Measurements from ENCODE around the gene RNF167. TPM values are rescaled to one million over a fixed set of nuclear protein-coding genes. Genes with fewer than 3 reads are reported as not detected.

RNF167 gene
- total and polyA plus RNA-seq, 2 of the 8 experiments (the other 6 are each of a cell fraction or from before 2014, with no cell fraction given) = 140 to 281 TPM

- TF ChIP-seq, protein P1, sequence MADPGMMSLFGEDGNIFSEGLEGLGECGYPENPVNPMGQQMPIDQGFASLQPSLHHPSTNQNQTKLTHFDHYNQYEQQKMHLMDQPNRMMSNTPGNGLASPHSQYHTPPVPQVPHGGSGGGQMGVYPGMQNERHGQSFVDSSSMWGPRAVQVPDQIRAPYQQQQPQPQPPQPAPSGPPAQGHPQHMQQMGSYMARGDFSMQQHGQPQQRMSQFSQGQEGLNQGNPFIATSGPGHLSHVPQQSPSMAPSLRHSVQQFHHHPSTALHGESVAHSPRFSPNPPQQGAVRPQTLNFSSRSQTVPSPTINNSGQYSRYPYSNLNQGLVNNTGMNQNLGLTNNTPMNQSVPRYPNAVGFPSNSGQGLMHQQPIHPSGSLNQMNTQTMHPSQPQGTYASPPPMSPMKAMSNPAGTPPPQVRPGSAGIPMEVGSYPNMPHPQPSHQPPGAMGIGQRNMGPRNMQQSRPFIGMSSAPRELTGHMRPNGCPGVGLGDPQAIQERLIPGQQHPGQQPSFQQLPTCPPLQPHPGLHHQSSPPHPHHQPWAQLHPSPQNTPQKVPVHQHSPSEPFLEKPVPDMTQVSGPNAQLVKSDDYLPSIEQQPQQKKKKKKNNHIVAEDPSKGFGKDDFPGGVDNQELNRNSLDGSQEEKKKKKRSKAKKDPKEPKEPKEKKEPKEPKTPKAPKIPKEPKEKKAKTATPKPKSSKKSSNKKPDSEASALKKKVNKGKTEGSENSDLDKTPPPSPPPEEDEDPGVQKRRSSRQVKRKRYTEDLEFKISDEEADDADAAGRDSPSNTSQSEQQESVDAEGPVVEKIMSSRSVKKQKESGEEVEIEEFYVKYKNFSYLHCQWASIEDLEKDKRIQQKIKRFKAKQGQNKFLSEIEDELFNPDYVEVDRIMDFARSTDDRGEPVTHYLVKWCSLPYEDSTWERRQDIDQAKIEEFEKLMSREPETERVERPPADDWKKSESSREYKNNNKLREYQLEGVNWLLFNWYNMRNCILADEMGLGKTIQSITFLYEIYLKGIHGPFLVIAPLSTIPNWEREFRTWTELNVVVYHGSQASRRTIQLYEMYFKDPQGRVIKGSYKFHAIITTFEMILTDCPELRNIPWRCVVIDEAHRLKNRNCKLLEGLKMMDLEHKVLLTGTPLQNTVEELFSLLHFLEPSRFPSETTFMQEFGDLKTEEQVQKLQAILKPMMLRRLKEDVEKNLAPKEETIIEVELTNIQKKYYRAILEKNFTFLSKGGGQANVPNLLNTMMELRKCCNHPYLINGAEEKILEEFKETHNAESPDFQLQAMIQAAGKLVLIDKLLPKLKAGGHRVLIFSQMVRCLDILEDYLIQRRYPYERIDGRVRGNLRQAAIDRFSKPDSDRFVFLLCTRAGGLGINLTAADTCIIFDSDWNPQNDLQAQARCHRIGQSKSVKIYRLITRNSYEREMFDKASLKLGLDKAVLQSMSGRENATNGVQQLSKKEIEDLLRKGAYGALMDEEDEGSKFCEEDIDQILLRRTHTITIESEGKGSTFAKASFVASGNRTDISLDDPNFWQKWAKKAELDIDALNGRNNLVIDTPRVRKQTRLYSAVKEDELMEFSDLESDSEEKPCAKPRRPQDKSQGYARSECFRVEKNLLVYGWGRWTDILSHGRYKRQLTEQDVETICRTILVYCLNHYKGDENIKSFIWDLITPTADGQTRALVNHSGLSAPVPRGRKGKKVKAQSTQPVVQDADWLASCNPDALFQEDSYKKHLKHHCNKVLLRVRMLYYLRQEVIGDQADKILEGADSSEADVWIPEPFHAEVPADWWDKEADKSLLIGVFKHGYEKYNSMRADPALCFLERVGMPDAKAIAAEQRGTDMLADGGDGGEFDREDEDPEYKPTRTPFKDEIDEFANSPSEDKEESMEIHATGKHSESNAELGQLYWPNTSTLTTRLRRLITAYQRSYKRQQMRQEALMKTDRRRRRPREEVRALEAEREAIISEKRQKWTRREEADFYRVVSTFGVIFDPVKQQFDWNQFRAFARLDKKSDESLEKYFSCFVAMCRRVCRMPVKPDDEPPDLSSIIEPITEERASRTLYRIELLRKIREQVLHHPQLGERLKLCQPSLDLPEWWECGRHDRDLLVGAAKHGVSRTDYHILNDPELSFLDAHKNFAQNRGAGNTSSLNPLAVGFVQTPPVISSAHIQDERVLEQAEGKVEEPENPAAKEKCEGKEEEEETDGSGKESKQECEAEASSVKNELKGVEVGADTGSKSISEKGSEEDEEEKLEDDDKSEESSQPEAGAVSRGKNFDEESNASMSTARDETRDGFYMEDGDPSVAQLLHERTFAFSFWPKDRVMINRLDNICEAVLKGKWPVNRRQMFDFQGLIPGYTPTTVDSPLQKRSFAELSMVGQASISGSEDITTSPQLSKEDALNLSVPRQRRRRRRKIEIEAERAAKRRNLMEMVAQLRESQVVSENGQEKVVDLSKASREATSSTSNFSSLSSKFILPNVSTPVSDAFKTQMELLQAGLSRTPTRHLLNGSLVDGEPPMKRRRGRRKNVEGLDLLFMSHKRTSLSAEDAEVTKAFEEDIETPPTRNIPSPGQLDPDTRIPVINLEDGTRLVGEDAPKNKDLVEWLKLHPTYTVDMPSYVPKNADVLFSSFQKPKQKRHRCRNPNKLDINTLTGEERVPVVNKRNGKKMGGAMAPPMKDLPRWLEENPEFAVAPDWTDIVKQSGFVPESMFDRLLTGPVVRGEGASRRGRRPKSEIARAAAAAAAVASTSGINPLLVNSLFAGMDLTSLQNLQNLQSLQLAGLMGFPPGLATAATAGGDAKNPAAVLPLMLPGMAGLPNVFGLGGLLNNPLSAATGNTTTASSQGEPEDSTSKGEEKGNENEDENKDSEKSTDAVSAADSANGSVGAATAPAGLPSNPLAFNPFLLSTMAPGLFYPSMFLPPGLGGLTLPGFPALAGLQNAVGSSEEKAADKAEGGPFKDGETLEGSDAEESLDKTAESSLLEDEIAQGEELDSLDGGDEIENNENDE (IDR thresholded peaks at IDR 0.05; ENCODE audit: insufficient replicate concordance, low read length) = no peak
- TF ChIP-seq KDM1A (IDR thresholded peaks at IDR 0.05; ENCODE audit: borderline replicate concordance, low read length) (no peak), YY1 (IDR thresholded peaks at IDR 0.05; ENCODE audit: low read depth, low read length) (no peak), CBX8 (IDR thresholded peaks at IDR 0.05; ENCODE audit: borderline replicate concordance, low read depth, low read length) (no peak), JUN (IDR thresholded peaks at IDR 0.05; ENCODE audit: low read depth, low read length) (no peak), PHF8 (conservative IDR thresholded peaks at IDR 0.05; ENCODE audit: low read depth, low read length) (no peak), MAX (IDR thresholded peaks at IDR 0.05) (no peak), TCF12 (IDR thresholded peaks at IDR 0.05; ENCODE audit: low read depth, low read length) (no peak)
These were observed 26.1 kb upstream of the RNF167 start (continued) for GRCh38 chr17:4913994-4914393.
